Peyer's patch (tissue), 4 donors: ENCODE measurements around the gene TMEM169. TPM values are rescaled to one million over a fixed set of nuclear protein-coding genes. Genes with fewer than 3 reads are reported as not detected.
"Not testable (repeated sequence)": the region's sequence is repeated elsewhere in the genome, so short reads cannot be mapped to it uniquely, and the experiment has no call there.

ENCODE experiments used
- DNase-seq, 3 donors: peaks; one replicate each; pipeline ENCODE4 v3.0.0-alpha.2; 2017 to 2019
- H3K27ac ChIP-seq, 4 donors: fragments of 200-600 bp; sonication (generic); one replicate each; pipeline ENCODE4 v1.5.1; 2016 to 2019
- H3K27me3 ChIP-seq, 2 donors: fragments of 200-600 bp; sonication (generic); one replicate each; pipeline ENCODE4 v1.5.1; 2019
- H3K36me3 ChIP-seq, 3 donors: fragments of 200-600 bp; sonication (generic); one replicate each; pipeline ENCODE4 v1.5.1; 2016 to 2019
- H3K4me1 ChIP-seq, 4 donors: fragments of 200-600 bp; sonication (generic); one replicate each; pipeline ENCODE4 v1.5.1; 2016 to 2019
- H3K4me3 ChIP-seq, 4 donors: fragments of 200-600 bp; sonication (generic); 1 replicate in 3 of 4; 2 replicates in 1 of 4; pipeline ENCODE4 v1.5.1; 2016 to 2019; ENCODE audit warnings: mild to moderate bottlenecking in 1 of 4
- H3K9me3 ChIP-seq, 4 donors: fragments of 200-600 bp; sonication (generic); one replicate each; pipeline ENCODE4 v1.5.1; 2016 to 2019; ENCODE audit warnings: mild to moderate bottlenecking in 1 of 4
- POLR2A ChIP-seq, 2 donors: fragments of 450-650 bp; IDR thresholded peaks; one replicate each; pipeline ENCODE4 v1.5.1; 2017; ENCODE audit warnings: antibody characterized with exemption in 2 of 2, mild to moderate bottlenecking in 2 of 2, moderate library complexity in 2 of 2
- total RNA-seq, 4 donors: library from RNA; depleted of rRNA; stranded (reverse); fragments of >200 nt; gene quantifications; one replicate each; pipeline ENCODE4 v1.1.0, GENCODE V29; 2016
- TF ChIP-seq, protein P1 (sequence below), 6 experiments: fragments of 450-650 bp in 4 of 6; fragments of 200-600 bp in 2 of 6; sonication (generic) in 1 of 6; IDR thresholded peaks; one replicate each; pipeline ENCODE4 v1.5.1; 2017 to 2019; ENCODE audit warnings: antibody characterized with exemption in 6 of 6, mild to moderate bottlenecking in 3 of 6, moderate library complexity in 1 of 6

TMEM169 gene
- total RNA-seq, 4 donors from 2014 or later: 1.6 TPM; not detected in 3

DNA sequence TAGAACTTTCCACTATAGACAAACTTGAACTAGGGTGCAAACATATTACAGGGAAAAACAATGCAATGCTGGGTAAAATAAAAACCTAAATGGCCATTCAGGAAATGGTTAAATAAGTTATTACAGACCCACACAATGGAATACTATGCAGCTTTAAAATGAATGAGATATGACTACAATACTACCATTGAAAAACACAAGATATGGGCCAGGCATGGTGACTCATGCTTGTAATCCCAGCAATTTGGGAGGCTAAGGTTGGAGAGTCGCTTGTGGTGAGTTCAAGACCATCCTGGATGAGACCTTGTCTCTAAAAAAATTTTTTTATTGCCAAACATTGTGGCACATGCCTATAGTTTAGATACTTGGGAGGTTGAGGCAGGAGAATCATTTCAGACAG lies 6.9 kb upstream of the TMEM169 start:
- Histone ChIP-seq H3K4me3 (no peak overlapping the region), H3K27ac (no peak overlapping the region), H3K4me1 (peaks cover 0 to 13% (median 0%) of the 10 kb centered on the region in 4 donors), H3K27me3 (no peaks in the 10 kb centered on the region), H3K9me3 (no peaks in the 10 kb centered on the region), H3K36me3 (peaks cover 0 to 5% (median 0%) of the 10 kb centered on the region in 3 donors)
- TF ChIP-seq POLR2A (IDR thresholded peaks at IDR 0.05): no peak
- TF ChIP-seq, protein P1, sequence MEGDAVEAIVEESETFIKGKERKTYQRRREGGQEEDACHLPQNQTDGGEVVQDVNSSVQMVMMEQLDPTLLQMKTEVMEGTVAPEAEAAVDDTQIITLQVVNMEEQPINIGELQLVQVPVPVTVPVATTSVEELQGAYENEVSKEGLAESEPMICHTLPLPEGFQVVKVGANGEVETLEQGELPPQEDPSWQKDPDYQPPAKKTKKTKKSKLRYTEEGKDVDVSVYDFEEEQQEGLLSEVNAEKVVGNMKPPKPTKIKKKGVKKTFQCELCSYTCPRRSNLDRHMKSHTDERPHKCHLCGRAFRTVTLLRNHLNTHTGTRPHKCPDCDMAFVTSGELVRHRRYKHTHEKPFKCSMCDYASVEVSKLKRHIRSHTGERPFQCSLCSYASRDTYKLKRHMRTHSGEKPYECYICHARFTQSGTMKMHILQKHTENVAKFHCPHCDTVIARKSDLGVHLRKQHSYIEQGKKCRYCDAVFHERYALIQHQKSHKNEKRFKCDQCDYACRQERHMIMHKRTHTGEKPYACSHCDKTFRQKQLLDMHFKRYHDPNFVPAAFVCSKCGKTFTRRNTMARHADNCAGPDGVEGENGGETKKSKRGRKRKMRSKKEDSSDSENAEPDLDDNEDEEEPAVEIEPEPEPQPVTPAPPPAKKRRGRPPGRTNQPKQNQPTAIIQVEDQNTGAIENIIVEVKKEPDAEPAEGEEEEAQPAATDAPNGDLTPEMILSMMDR (IDR thresholded peaks at IDR 0.05): no peak
- no peak for DNase-seq

DNA sequence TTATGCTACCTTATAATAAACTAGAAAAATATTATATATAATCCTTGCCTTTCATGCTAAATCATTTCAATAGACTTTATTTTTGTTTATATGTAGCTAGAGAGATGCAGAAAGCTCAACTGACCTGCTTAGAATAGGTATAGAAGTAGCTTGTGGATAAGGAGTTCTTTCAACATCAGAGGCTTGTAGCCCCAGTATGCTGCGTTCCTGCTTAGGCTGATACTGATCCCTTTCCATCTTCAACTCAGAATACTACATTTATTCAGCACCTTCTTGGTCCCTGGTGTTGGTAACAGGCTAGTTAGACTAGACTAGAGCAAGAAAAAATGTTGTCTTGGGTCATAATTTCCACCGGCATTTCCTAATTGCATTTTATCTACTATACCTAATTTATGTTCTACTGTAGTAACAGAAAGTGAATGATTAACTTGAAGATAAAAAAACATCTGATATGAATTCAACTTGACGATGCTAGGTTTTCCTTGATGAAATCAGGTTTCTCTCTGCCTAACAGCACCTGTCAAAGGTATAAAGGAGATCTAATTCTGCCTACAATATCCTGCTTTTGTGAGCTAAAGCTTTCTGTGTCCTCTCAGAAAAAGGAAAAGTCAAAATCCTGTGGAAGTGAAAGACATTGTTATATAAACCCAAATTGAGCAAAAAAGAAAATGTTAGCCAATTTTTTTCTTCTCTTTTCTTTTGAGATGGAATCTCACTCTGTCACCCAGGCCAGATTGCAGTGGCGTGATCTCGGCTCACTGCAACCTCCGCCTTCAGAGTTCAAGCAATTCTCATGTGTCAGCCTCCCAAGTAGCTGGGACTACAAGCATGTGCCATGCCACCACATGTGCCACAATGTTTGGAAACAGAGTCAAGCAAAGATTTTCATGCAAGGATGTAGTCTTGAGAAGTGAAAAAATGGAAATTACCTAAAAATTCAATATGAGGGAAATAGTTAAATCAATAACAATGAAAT lies 5.9 kb upstream of the TMEM169 start:
- DNase-seq: no peak
- H3K4me1 ChIP-seq: peaks cover 0 to 13% (median 0%) of the 10 kb centered on the region in 4 donors
- H3K27ac ChIP-seq: peak overlapping the region in 2 of 4 donors; percentile 18 to 62

DNA sequence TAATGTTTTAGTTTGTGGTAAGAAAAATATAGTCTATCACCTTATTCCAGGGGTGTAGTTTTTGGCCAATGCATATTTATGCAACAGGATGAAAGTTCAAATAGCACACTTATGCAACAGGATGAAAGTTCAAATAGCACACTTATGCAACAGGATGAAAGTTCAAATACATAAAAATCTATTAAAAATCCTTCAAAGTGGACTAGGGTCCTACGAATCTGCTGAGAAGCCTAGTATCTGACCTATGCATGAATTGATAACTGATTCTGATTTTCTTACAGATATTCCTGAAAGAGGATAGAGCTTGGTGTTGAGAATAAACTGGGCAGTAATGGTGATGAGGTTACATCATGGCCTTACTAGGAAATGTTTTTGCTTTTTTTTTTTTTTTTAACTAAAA lies 2.9 kb upstream of the TMEM169 start:
- Histone ChIP-seq H3K36me3 (peaks cover 0 to 3% (median 0%) of the 10 kb centered on the region in 3 donors), H3K9me3 (no peaks in the 10 kb centered on the region), H3K4me3 (no peak overlapping the region), H3K4me1 (peaks cover 0 to 16% (median 0%) of the 10 kb centered on the region in 4 donors), H3K27ac (peak overlapping the region in 1 of 4 donors; percentile 16), H3K27me3 (no peaks in the 10 kb centered on the region)
- no peak for DNase-seq
- TF ChIP-seq, protein P1 (IDR thresholded peaks at IDR 0.05): no peak
- no peak for TF ChIP-seq POLR2A (IDR thresholded peaks at IDR 0.05)

More for the DNA sequence above, 5.9 kb upstream of the TMEM169 start:
- no peak overlapping the region for H3K4me3 ChIP-seq
- H3K36me3 ChIP-seq: peaks cover 0 to 5% (median 0%) of the 10 kb centered on the region in 3 donors
- H3K27me3 ChIP-seq: no peaks in the 10 kb centered on the region
- no peaks in the 10 kb centered on the region for H3K9me3 ChIP-seq
- TF ChIP-seq, protein P1 (IDR thresholded peaks at IDR 0.05): no peak
- no peak for TF ChIP-seq POLR2A (IDR thresholded peaks at IDR 0.05)

DNA sequence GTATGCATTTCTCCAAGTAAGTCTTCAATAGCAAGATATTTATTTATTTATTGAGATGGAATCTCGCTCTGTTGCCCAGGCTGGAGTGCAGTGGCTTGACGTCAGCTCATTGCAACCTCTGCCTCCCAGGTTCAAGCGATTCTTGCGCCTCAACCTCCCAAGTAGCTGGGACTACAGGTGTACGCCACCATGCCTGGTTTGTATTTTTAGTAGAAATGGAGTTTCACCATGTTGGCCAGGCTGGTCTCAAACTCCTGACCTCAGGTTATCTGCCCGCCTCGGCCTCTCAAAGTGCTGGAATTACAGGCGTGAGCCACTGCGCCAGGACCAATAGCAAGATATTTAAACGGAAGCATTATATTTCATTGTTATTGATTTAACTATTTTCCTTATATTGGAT lies 1.7 kb upstream of the TMEM169 start:
- H3K27me3 ChIP-seq, H3K36me3 ChIP-seq, DNase-seq, H3K27ac ChIP-seq, H3K9me3 ChIP-seq: not testable (repeated sequence)
- H3K4me3 ChIP-seq: peak overlapping the region in 1 of 4 donors; percentile 83
- H3K4me1 ChIP-seq: peaks cover 0 to 16% (median 4%) of the 10 kb centered on the region in 4 donors

DNA sequence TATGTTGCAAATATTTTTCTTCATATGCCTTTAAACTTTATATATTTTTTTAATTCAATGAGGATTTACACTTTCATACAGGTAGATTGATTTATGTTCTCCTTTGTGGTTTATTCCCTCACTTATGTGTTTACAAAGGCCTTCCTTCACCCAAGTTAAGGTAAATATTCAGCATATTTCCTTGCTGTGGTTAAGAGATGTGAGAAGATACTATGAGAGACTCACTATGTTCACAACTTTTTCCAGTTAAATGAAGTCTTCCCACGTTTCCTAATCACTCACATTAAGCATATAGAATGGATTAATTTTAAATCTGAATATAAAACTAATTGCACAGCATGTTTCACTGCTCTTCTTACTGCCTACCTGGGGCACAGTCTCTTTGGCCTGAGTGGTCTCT lies 707 bp upstream of the TMEM169 start:
- Histone ChIP-seq H3K9me3 (no peaks in the 10 kb centered on the region), H3K27ac (peak overlapping the region; percentile 36 to 76 (median 55)), H3K36me3 (no peaks in the 10 kb centered on the region), H3K4me1 (peaks cover 0 to 16% (median 4%) of the 10 kb centered on the region in 4 donors), H3K4me3 (peak overlapping the region; percentile 51 to 83 (median 68)), H3K27me3 (no peaks in the 10 kb centered on the region)
- TF ChIP-seq, protein P1 (IDR thresholded peaks at IDR 0.05): no peak
- TF ChIP-seq POLR2A (IDR thresholded peaks at IDR 0.05): no peak
- DNase-seq: no peak

DNA sequence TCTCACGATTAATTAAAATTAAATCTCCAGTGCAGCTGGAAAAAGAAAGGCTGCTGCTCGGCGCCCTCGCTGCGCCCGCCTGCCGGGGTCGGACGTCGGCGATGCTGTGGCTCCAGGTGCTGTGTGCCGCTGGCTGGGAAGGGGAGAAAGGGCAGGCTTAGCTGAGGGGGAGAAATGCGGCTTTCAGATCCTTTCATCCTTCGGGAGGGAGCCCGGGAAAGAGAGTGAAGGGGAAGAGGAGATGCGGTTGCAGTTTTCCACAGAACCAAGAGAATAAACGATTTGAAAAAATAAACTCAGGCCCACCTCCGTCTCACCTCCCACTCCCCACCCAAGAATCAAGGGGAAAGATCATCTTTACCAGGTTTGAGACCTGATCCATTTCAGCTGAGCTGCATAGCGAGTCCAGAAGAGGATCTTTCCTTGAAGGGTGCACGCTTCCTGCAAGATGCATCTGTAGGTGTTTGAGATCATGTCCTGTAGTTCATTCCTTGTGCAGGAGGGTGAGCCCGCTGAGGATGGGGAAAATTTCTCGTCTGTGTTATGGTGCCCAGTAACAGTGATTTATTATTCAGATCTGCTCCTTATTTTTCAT lies 495 bp downstream of the TMEM169 start:
- Histone ChIP-seq H3K27me3 (no peaks in the 10 kb centered on the region), H3K36me3 (no peaks in the 10 kb centered on the region), H3K4me1 (peaks cover 0 to 8% (median 3%) of the 10 kb centered on the region in 4 donors), H3K27ac (peak overlapping the region in 3 of 4 donors; percentile 36 to 76 (median 38)), H3K9me3 (no peaks in the 10 kb centered on the region), H3K4me3 (peak overlapping the region; percentile 51 to 83 (median 68))
- TF ChIP-seq, protein P1 (IDR thresholded peaks at IDR 0.05): no peak
- TF ChIP-seq POLR2A (IDR thresholded peaks at IDR 0.05): no peak
- DNase-seq: no peak
